DOHH2 (cell line): ENCODE results near the gene ADIPOR2.

Source experiments
- H3F3A ChIP-seq: fragments of 200-600 bp; sonication (generic), shearing (Covaris generic); 2 replicates; pipeline ENCODE4 v1.6.0; 2016; ENCODE audit warnings: antibody characterized with exemption, mild to moderate bottlenecking; ENCODE audit not compliant: control insufficient read depth, insufficient read depth
- H3K27ac ChIP-seq: fragments of 200-600 bp; sonication (generic); 2 replicates; pipeline ENCODE4 v1.5.1; 2014; ENCODE audit warnings: low read depth, mild to moderate bottlenecking, low read length, moderate library complexity
- H3K27me3 ChIP-seq: fragments of 200-600 bp; sonication (generic); 2 replicates; pipeline ENCODE4 v1.6.1; 2014; ENCODE audit warnings: mild to moderate bottlenecking, low read length, mixed read lengths; ENCODE audit not compliant: control insufficient read depth
- H3K36me3 ChIP-seq: fragments of 200-600 bp; sonication (generic); 2 replicates; pipeline ENCODE4 v1.6.1; 2014; ENCODE audit warnings: mild to moderate bottlenecking, low read length, moderate library complexity, mixed read lengths; ENCODE audit not compliant: control insufficient read depth
- H3K4me1 ChIP-seq: fragments of 200-600 bp; sonication (generic); 2 replicates; pipeline ENCODE4 v1.6.1; 2014; ENCODE audit warnings: mild to moderate bottlenecking, low read length, mixed read lengths; ENCODE audit not compliant: control insufficient read depth
- H3K4me2 ChIP-seq: fragments of 200-600 bp; sonication (generic); 2 replicates; pipeline ENCODE4 v1.6.0; 2014; ENCODE audit warnings: mild to moderate bottlenecking, low read length, moderate library complexity
- H3K4me3 ChIP-seq: fragments of 200-600 bp; sonication (generic); 2 replicates; pipeline ENCODE4 v1.5.1; 2014; ENCODE audit warnings: mild to moderate bottlenecking, low read length, mixed read lengths
- H3K79me2 ChIP-seq: fragments of 200-600 bp; sonication (generic); 2 replicates; pipeline ENCODE4 v1.6.1; 2014; ENCODE audit warnings: mild to moderate bottlenecking, low read length, mixed read lengths; ENCODE audit not compliant: control insufficient read depth
- H3K9me2 ChIP-seq: fragments of 200-600 bp; sonication (generic); replicated peaks from 2 replicates; pipeline ENCODE4 v1.6.1; 2014; ENCODE audit warnings: mild to moderate bottlenecking, low read length, mixed read lengths; ENCODE audit not compliant: control insufficient read depth
- H3K9me3 ChIP-seq: fragments of 200-600 bp; sonication (generic); 2 replicates; pipeline ENCODE4 v1.6.1; 2014; ENCODE audit warnings: antibody characterized with exemption, low read length, mixed read lengths; ENCODE audit not compliant: control insufficient read depth, insufficient read depth
- H4K20me1 ChIP-seq: fragments of 200-600 bp; sonication (generic); 2 replicates; pipeline ENCODE4 v1.6.0; 2014; ENCODE audit warnings: low read depth, mild to moderate bottlenecking, antibody characterized with exemption, low read length, moderate library complexity; ENCODE audit not compliant: control insufficient read depth, insufficient read depth
- EZH2phosphoT487 ChIP-seq: fragments of 200-600 bp; sonication (generic); IDR thresholded peaks from 2 replicates; pipeline ENCODE4 v1.6.1; 2017; ENCODE audit warnings: borderline replicate concordance, mild to moderate bottlenecking, antibody characterized with exemption, low read length, moderate library complexity, mixed read lengths
- TF ChIP-seq, protein P1 (sequence below): fragments of 200-600 bp; sonication (generic); IDR thresholded peaks from one replicate; pipeline ENCODE4 v1.5.1; 2014; ENCODE audit warnings: antibody characterized with exemption, mild to moderate bottlenecking, low read depth, low read length; ENCODE audit not compliant: poor library complexity, severe bottlenecking

The ADIPOR2 gene

DNA sequence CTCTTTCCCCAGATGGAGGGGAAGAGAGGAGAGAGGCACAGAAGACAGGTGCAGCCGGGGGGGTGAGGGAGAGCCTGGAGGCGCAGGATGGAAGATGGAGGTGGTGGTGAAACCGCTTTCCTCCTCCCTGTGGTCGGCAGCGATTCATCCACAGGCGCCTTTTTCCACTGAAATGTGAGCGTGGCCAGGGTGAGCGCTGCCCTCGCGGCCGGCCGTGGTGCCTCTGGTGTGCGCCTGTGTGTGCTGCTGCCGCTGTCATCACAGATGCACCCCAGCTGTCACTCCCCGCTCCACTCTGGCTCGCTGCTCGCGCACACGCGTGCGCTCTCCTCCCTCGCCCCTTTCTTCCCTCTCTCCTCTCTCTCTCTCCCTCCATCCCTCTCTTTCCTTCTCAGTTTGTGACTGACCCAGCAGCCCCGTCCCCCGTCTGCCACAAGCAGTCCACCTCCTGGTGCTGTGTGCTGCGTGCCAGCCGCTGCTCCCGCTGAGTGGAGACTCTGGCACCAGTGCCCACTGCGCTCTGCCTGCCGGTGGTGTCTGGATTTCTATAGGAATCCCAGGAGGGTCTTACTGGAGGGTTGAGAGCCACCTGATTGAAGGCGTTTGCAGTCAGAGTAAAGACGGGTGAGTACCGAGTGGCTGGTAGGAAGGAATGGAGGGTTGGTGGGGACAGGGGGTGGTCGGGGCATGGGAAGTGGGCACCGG lies 129.5 kb downstream of the ADIPOR2 start, which contains the start of gene LRTM2:
TSS of gene LRTM2 (plus strand) at position 375 of the 705 bp plus-strand sequence. CDS start 7,584 bp downstream, outside the sequence.
- no peaks in the 10 kb centered on the region for H3F3A ChIP-seq
- peaks cover 24% of the 10 kb centered on the region for H3K27me3 ChIP-seq
- H3K4me3 ChIP-seq = no peak within 1 kb of the TSS
- no peaks in the 10 kb centered on the region for H3K4me1 ChIP-seq
- no peaks in the 10 kb centered on the region for H3K79me2 ChIP-seq
- no peaks in the 10 kb centered on the region for H3K9me2 ChIP-seq
- H3K36me3 ChIP-seq = no peaks in the 10 kb centered on the region
- no peak within 1 kb of the TSS for H3K27ac ChIP-seq
- no peak within 1 kb of the TSS for H3K4me2 ChIP-seq
- no peaks in the 10 kb centered on the region for H3K9me3 ChIP-seq
- H4K20me1 ChIP-seq = no peaks in the 10 kb centered on the region
- TF ChIP-seq, protein P1, sequence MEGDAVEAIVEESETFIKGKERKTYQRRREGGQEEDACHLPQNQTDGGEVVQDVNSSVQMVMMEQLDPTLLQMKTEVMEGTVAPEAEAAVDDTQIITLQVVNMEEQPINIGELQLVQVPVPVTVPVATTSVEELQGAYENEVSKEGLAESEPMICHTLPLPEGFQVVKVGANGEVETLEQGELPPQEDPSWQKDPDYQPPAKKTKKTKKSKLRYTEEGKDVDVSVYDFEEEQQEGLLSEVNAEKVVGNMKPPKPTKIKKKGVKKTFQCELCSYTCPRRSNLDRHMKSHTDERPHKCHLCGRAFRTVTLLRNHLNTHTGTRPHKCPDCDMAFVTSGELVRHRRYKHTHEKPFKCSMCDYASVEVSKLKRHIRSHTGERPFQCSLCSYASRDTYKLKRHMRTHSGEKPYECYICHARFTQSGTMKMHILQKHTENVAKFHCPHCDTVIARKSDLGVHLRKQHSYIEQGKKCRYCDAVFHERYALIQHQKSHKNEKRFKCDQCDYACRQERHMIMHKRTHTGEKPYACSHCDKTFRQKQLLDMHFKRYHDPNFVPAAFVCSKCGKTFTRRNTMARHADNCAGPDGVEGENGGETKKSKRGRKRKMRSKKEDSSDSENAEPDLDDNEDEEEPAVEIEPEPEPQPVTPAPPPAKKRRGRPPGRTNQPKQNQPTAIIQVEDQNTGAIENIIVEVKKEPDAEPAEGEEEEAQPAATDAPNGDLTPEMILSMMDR = no peak
- TF ChIP-seq EZH2phosphoT487 = no peak

DNA sequence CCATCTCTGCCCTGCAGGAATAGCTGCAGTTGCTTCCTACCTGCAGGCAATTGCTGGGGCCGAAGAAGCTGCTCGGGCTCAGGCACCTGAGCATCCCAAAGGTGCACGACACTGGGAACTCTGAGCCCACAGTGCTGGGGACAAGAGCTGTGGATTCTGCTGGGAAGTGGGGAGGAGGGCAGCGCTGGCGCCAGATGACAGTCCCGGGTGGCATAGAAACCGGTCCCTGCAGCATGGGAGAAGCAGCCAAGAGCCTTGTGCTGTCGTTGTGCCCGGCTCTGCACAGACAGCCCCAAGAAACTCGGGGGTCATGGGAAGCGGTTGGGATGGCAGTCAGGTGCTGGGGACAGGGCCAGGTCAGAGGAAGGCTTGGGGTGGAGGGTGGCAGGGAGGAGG lies 130.0 kb downstream of the ADIPOR2 start:
- peaks cover 28% of the 10 kb centered on the region for H3K27me3 ChIP-seq
- H3K79me2 ChIP-seq = no peaks in the 10 kb centered on the region
- no peaks in the 10 kb centered on the region for H3K9me2 ChIP-seq
- H4K20me1 ChIP-seq = no peaks in the 10 kb centered on the region
- no peak overlapping the region for H3K4me3 ChIP-seq
- no peaks in the 10 kb centered on the region for H3K9me3 ChIP-seq
- no peak overlapping the region for H3K27ac ChIP-seq
- TF ChIP-seq EZH2phosphoT487 = no peak
- TF ChIP-seq, protein P1 = no peak
- H3K4me2 ChIP-seq = no peak overlapping the region
- no peaks in the 10 kb centered on the region for H3K36me3 ChIP-seq
- H3K4me1 ChIP-seq = no peaks in the 10 kb centered on the region
- H3F3A ChIP-seq = no peaks in the 10 kb centered on the region

DNA sequence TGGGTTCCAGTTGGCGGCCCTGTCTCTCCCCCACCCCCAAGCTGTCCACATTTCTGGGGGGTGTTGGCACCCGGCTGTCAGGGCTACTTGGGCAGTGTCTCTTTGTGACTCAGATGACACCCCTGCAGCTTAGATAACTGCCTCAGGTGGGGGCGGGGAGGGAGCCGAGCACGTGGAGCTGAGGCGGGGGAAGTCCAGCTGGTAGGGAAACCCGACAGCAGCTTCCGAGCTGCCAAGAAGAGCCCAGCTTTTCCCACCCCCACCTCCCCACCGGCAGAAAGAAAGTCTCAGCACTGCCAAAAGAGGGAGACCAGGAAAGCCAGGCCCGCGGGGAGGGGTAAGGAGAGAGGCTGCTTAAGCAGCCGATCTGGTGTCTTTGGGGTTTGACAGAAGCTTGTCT lies 130.9 kb downstream of the ADIPOR2 start:
- Histone ChIP-seq H3K4me2 (no peak overlapping the region), H3F3A (no peaks in the 10 kb centered on the region), H4K20me1 (no peaks in the 10 kb centered on the region), H3K27ac (no peak overlapping the region), H3K4me1 (no peaks in the 10 kb centered on the region), H3K9me3 (no peaks in the 10 kb centered on the region), H3K27me3 (peaks cover 29% of the 10 kb centered on the region), H3K36me3 (no peaks in the 10 kb centered on the region), H3K79me2 (no peaks in the 10 kb centered on the region), H3K9me2 (no peaks in the 10 kb centered on the region), H3K4me3 (no peak overlapping the region)
- TF ChIP-seq EZH2phosphoT487 = no peak
- TF ChIP-seq, protein P1 = no peak
